MG63 (cell line): ENCODE results near the gene CEP95. TPM values are rescaled to one million over a fixed set of nuclear protein-coding genes. Genes with fewer than 3 reads are reported as not detected.
"Not testable (repeated sequence)": the region's sequence is repeated elsewhere in the genome, so short reads cannot be mapped to it uniquely, and the experiment has no call there.

ENCODE experiments used
- DNase-seq: peaks from one replicate; pipeline ENCODE4 v3.0.0-alpha.2; 2020
- H3K27me3 ChIP-seq: fragments of 250-450 bp; sonication (Bioruptor Pico); 2 replicates; pipeline ENCODE4 v1.5.1; 2020; ENCODE audit warnings: mild to moderate bottlenecking, moderate library complexity
- H3K36me3 ChIP-seq: fragments of 250-450 bp; sonication (Bioruptor Pico); 2 replicates; pipeline ENCODE4 v1.5.1; 2020; ENCODE audit warnings: mild to moderate bottlenecking, moderate library complexity
- H3K4me3 ChIP-seq: fragments of 250-450 bp; sonication (Bioruptor Pico); 2 replicates; pipeline ENCODE4 v1.5.1; 2020; ENCODE audit warnings: mild to moderate bottlenecking, moderate library complexity
- H3K9me3 ChIP-seq: fragments of 250-450 bp; sonication (Bioruptor Pico); 2 replicates; pipeline ENCODE4 v1.5.1; 2020; ENCODE audit warnings: mild to moderate bottlenecking, moderate library complexity
- total RNA-seq: library from RNA; depleted of rRNA; stranded (reverse); fragments of >200 nt; shearing (Covaris generic); gene quantifications from 2 replicates; pipeline ENCODE4 v1.2.3, GENCODE V29; 2014; ENCODE audit warnings: low replicate concordance

The CEP95 gene
- total RNA-seq, 1 experiment from 2014 or later = 17.7 TPM

DNA sequence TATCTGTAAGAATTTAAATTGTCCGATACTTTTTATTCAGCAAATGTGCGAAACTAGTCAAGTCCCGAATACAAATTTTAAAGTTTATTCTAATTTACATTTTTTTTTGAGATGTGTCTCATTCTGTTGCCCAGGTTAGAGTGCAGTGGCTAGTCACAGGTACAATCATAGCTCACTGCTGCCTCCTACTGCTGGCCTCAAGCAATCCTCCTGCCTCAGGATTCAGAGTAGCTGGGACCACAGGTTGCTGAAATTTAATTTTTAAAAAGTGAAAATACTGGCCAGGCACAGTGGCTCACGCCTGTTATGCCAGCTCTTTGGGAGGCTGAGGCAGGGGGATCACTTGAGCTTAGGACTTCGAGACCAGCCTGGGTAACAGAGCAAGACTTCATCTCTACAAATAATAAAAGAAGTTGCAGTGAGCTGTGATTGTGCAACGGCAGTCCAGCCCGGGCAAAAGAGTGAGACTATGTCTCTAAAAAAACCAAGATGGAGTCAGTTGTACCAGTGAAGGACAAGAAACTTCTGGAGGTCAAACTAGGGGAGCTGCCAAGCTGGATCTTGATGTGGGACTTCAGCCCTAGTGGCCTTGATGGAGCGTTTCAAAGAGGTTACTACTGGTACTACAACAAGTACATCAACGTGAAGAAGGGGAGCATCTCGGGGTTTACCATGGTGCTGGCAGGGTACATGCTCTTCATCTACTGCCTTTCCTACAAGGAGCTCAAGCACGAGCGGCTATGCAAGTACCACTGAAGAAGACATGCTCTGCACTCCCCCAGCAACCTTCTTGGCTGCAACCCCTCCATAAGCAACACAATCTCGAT lies 15.5 kb upstream of the CEP95 start:
- H3K36me3 ChIP-seq = peaks cover 49% of the 10 kb centered on the region
- no peak overlapping the region for H3K4me3 ChIP-seq
- DNase-seq = peak; percentile 17
- H3K9me3 ChIP-seq = no peaks in the 10 kb centered on the region
- no peaks in the 10 kb centered on the region for H3K27me3 ChIP-seq

DNA sequence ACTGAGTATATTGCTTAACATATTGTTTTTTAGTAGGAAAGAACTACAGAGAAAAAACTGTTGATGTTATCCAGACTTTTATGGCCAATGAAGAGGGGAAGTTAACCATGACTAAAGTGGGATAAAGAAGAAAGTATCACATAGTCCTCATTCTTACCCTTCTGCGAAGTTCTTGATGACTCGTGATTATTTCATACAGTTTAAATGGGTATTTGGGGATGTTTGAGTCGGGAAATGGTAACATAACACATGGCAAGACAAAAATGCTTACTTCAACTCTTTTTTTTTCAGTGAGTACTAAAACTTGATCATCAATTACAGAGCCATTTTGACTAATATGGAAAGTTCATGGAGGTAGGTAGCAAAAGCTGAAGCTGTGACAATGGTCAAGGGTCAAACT lies 14.8 kb upstream of the CEP95 start:
- Histone ChIP-seq H3K27me3 (no peaks in the 10 kb centered on the region), H3K4me3 (no peak overlapping the region), H3K36me3 (peaks cover 52% of the 10 kb centered on the region), H3K9me3 (no peaks in the 10 kb centered on the region)
- no peak for DNase-seq

DNA sequence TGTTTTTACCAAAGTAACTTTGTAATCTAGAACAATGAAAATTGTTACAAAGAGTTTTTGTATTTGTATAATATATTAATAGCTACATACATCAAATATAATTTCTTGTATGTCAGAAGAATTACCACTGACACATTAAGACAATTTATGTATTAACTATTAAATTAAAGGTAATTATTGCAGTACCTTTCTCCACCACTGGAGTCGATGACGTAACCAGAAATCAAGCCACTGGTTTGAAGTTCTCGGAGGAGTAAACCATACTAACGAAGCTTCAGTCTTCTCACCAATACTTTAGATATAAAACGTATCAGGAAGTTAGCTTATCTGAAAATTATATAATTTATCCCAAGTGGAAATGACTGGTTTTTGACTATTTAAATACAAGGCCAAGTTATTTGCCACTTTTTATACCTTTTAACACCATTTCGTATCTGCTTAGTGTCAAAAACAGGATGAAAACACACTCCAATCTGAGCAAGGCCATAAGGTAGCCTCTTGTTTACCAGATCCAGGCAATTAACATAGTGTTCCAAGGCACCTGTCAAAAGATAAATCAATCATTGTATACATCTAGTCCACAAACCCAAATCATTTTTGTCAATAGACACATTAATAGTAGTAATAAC lies 14.2 kb upstream of the CEP95 start:
- Histone ChIP-seq H3K4me3 (no peak overlapping the region), H3K27me3 (no peaks in the 10 kb centered on the region), H3K9me3 (no peaks in the 10 kb centered on the region), H3K36me3 (peaks cover 52% of the 10 kb centered on the region)
- DNase-seq = no peak

DNA sequence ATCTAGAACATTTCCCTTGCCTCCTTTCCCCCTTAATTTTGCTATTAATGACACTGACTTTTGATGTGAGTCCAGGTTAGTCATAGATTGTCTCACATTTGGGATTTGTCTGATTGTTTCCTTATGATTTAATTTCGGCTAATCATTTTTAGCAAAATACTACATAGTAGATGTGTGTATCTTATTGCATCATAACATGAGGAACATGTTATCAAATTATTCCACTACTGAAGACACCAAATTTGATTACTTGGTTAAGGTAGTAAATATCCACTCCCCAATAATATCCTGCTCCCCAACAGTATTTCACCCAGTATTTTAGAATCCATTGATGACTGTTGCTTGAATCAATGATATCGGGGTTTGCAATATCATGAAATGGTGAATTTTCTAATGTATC lies 12.7 kb upstream of the CEP95 start:
- no peaks in the 10 kb centered on the region for H3K27me3 ChIP-seq
- H3K9me3 ChIP-seq = no peaks in the 10 kb centered on the region
- peaks cover 58% of the 10 kb centered on the region for H3K36me3 ChIP-seq
- H3K4me3 ChIP-seq = no peak overlapping the region
- DNase-seq = no peak

DNA sequence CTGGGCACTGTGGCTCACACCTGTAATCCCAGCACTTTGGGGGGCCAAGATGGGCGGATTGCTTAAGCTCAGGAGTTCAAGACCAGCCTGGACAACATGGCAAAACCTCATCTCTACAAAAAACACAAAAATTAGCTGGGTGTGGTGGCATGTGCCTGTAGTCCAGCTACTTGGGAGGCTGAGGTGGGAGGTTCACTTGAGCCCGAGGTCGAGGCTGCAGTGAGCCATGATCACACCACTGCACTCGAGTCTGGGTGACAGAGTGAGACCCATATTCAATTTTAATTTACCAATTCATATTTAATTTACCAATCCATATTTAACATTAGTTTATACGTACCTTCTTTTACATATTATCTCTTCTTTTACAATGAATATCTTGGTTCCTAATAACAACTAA lies 11.5 kb upstream of the CEP95 start:
- Histone ChIP-seq H3K4me3 (peak overlapping the region; percentile 93; the same call in 1 of the 2 replicates), H3K36me3 (peaks cover 61% of the 10 kb centered on the region)
- not testable (repeated sequence) for H3K27me3 ChIP-seq, H3K9me3 ChIP-seq, DNase-seq

DNA sequence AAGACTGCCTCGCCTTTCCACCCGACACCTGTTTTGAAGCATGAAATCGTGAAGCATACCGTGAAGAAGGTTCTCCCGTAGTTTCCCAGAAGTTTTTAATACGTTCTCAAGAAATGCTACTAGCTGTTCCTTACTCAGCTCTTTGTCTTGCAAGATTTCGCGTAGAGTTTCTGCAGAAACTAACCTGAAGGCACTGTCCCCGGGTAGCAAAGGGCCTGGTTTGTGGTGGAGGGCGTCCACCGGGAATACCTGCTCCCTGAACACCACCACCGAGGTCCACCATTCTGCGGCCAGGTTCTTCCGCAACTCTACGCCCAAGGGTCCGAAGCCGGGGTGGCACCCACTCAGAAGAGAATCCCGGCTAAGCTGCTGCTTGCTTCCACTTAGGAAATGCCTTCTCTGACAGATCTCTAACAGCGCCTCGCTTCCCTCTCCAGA lies 10.4 kb upstream of the CEP95 start:
- Histone ChIP-seq H3K9me3 (no peaks in the 10 kb centered on the region), H3K27me3 (no peaks in the 10 kb centered on the region), H3K36me3 (peaks cover 63% of the 10 kb centered on the region), H3K4me3 (peak overlapping the region; percentile 93)
- DNase-seq = no peak

DNA sequence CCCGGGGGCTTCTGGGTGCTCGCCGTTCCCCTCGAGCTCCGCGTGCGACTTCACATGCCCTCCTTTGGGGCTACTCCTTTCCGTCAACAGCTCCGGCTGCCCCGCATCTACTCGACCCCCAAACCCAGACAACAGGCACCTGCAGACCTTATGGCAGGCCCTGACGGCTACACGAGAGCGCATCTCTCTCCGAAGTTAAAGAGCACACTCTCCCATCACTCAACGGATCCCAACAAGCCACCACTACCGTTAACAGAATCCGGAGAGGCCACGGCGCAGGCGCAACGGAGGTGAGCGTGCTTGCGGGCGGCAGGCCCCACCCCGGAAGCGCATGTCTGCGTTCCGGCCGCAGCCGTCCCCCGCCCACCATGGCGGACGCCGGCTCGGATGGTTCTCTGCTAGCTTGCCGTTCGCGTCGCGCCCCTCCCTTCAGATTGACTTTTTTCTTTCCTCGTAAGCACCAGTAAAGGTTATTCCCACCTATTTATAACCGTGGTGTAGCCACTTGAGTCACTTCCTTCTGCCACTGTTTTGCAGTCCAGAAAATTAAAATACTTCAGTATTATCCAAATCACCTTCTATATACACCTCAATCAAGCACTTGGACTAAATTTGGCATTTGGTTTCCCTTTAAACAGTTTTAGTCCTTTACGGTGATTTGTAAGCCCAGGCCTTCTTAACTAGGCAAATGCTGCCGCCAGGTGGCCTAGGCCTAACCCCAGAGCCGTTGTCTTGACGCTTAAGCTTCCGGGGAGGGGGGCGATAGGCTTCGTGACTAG lies 9.8 kb upstream of the CEP95 start, which contains the start of gene POLG2:
TSS of gene POLG2 (minus strand) at position 269 of the 779 bp plus-strand sequence. CDS start at position 183, 86 bp downstream.
- peak; percentile 96 for DNase-seq
- Histone ChIP-seq H3K9me3 (no peaks in the 10 kb centered on the region), H3K36me3 (peaks cover 66% of the 10 kb centered on the region)

DNA sequence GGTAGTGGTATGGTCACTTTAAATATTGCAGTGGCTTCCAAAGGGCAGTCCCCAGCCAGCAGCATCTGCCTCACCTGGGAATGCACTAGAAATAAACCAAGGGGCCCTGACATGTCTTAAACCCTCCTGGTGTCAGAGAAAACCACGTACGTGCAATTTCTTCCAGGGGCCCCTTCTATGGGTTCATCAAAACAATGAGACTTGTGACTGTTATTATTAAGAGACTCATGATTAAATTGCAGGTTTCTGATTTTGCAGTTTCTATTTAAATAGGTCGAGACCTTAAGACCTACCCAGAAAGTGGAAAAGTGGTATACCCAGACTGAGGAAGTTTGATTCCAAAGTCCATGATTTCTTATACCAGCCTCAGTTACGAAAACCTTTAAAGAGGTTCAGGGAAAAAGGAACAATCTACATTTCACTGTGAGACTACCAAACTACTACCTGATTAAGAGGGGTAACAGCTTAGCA lies 9.2 kb upstream of the CEP95 start:
- DNase-seq = no peak
- Histone ChIP-seq H3K27me3 (no peaks in the 10 kb centered on the region), H3K4me3 (peak overlapping the region; percentile 93), H3K9me3 (no peaks in the 10 kb centered on the region), H3K36me3 (peaks cover 68% of the 10 kb centered on the region)

More for the DNA sequence above, 9.8 kb upstream of the CEP95 start, which contains the start of gene POLG2:
- H3K27me3 ChIP-seq = no peaks in the 10 kb centered on the region
- H3K4me3 ChIP-seq = peak within 1 kb of the TSS; percentile 93

DNA sequence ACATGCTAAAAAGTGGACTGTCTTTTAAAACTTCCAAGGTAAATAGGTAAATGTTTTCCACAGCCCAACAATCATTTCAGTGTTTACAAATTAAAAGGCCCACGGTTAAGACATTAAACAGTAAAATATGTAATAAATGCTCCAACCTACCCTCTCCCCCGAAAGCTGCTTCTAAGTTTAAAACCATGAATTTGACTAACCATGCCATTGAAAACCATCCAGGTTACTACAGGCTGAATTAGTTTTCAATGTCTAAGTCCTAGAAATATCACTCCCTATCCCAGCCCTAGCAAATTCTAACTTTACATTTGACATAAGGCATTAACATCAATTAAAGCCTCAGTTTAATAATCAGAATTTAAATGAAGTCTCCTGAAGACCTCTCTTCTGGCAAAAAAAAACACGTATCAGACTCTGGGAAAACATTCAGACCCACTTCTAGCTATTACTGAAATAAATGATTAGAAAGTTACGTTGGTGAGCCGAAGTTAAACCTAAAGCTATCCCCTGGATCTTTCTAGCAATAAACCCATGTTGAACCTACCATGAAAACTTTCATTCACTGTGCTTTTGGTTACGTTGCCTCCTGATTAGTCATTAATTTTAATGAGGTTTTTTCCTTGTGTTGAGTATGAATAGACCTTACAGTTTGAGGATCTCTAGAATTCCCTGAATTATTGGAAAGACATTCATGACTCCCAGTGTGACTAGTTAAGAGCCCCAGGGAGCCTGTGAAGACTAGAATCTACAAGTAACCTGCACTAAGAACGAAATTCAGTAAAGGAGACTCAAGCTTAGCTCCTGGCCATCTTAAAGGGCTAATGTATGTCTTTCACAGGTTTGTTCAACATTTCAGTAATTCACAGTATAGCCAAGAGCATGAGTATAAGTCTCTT lies 8.2 kb upstream of the CEP95 start:
- Histone ChIP-seq H3K4me3 (peak overlapping the region; percentile 93; the same call in 1 of the 2 replicates), H3K36me3 (peaks cover 73% of the 10 kb centered on the region), H3K9me3 (no peaks in the 10 kb centered on the region), H3K27me3 (no peaks in the 10 kb centered on the region)
- DNase-seq = no peak

DNA sequence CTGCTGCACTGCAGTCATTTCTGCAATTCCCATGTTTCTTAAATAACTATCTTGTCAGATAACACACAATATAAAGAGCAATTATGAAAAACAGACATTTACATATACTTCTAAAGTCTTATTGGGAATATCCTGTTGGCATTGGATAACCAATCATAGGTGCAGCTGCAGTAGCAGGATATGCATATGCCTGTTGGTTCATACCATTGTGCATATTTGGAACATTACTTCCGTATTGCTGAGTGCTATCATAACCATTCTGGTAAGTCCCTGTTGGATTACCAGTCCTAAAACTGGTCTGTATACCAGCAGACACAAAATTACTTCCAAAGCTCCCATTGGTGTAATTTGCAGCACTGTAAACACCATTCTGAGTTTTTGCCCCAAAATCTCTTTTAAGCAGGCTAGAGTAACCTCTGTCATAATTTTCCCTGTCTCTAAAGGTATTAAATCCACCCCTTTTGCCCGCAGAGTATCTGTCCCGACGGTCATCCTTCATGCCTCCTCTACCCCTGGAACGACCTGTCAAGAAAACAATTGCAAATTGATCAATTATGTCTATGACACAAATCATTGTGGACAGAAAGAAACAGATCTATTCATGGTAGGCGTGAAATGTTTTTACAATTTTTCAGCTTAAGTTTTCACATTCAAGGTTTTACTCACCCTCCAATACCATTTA lies 6.8 kb upstream of the CEP95 start:
- H3K9me3 ChIP-seq = no peaks in the 10 kb centered on the region
- H3K36me3 ChIP-seq = peaks cover 79% of the 10 kb centered on the region
- no peak overlapping the region for H3K4me3 ChIP-seq
- no peak for DNase-seq
- no peaks in the 10 kb centered on the region for H3K27me3 ChIP-seq

DNA sequence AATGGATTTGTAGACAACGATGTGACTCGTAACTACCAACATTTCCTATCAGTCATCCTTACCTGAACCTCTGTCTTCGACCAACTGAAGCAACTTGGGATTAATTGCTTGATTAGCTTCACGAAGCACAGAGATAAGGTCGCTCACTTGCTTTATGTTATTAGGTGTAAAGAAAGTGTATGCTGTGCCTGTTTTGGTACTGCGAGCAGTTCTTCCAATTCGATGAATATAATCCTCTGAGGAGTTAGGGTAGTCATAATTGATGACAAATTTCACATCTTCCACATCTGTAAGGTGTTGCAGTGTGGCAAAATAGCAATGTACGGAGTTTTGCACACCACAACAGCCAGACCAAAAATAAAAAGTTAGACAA lies 6.3 kb upstream of the CEP95 start:
- no peak for DNase-seq
- Histone ChIP-seq H3K36me3 (peaks cover 85% of the 10 kb centered on the region), H3K9me3 (no peaks in the 10 kb centered on the region), H3K27me3 (no peaks in the 10 kb centered on the region), H3K4me3 (no peak overlapping the region)

DNA sequence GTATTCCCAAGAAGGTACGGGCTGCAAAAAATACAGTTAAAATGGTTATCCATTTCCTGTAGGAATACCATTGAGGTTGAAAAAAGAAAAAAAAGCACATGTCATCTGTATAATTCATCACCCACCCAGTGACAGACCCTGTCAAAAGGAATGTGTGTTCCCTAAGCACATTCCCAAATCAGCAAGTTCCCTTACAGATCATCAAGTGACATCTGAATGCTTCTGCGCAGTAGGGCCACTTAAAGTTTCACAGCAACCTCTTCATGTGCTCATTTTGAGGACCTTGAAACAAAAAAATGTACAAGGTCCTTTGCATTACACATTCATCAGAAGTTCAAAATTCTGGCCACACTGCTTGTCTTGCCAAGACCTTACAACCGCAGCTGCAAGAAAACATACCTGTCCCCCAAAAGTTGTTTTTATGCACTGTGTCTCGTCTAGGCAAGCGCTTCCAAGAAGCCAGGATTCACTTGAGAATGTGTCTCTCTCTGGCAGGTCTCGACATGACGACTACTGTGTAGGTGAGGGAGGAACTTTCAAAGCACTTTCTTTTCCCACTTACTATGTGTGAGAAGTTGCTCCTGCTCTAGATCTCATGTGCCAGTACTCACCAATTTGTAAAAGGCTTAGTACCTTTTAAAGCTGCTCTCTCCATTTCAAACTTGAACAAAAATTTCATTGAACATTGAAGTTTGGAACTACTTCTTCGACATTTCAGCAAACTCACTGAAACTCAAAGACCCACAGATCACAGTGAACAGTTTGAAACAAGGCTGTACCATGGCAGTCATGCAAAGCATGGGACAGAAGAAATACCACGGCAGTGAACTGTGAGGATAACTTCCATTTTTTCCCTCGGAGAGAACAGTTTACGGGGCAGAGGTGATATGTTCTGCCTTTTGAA lies 5.7 kb upstream of the CEP95 start:
- Histone ChIP-seq H3K27me3 (no peaks in the 10 kb centered on the region), H3K36me3 (peaks cover 87% of the 10 kb centered on the region), H3K9me3 (no peaks in the 10 kb centered on the region), H3K4me3 (no peak overlapping the region)
- DNase-seq = no peak

DNA sequence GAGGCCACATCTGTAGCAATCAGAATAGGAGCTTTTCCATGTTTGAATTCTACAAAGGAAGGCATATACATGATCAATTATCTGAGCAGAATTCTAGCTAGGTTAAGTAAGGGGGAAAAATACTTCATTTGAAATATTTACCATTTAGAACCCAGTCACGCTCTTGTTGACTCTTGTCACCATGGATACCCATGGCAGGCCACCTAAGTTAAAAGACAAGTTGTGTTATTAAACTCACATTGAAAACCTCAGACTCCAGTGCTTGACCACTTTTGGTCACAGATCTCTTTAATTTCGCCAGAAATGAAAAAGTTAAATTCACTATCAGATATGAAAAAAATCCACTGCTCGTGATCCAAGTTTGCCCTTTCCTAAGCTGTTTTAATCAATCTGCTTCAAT lies 4.8 kb upstream of the CEP95 start:
- no peak for DNase-seq
- no peak overlapping the region for H3K4me3 ChIP-seq
- peaks cover 87% of the 10 kb centered on the region for H3K36me3 ChIP-seq

DNA sequence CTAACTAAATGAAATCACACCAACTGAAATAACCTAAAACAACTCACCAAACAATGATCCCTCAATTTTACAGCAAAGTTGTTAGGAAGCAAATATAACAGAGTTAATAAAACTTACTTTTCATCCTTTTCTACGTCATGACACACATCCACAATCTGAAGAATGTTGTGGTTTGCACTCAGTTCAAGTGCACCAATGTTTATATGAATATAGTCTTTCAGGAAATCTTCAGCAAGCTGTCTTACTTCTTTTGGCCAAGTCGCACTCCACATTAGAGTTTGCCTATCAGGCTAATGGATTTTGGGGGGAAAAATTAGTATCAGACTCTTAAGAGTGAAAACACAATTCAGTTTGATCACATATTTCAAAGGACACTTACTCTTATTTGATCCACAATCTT lies 4.0 kb upstream of the CEP95 start:
- no peak overlapping the region for H3K4me3 ChIP-seq
- H3K27me3 ChIP-seq = no peaks in the 10 kb centered on the region
- H3K36me3 ChIP-seq = peaks cover 83% of the 10 kb centered on the region
- no peaks in the 10 kb centered on the region for H3K9me3 ChIP-seq
- no peak for DNase-seq

More for the DNA sequence above, 4.8 kb upstream of the CEP95 start:
- H3K9me3 ChIP-seq = no peaks in the 10 kb centered on the region
- no peaks in the 10 kb centered on the region for H3K27me3 ChIP-seq

DNA sequence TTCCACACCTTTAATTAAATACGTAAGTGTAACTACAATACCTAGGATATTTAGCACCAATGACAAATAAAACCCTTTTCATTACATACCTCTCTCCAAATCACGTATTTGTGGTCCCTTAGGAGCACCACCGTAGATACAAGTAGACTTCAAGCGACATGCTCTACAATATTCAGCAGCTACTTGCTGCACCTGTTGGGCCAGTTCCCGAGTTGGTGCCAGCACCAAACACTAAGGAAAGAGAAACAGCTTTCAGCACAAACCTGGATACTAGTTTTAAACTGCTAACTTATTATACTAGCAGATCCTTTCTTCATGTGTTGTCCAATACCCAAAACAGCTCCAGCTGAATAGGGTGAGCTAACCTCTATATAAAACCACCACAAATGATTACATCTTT lies 3.4 kb upstream of the CEP95 start:
- Histone ChIP-seq H3K4me3 (peak overlapping the region; percentile 96), H3K27me3 (no peaks in the 10 kb centered on the region), H3K9me3 (no peaks in the 10 kb centered on the region), H3K36me3 (peaks cover 78% of the 10 kb centered on the region)
- no peak for DNase-seq
